GM12874 (cell line): ENCODE measurements around the gene STRA8.
A peak's percentile ranks its signal among the peaks of the same experiment; 100 is the strongest.

Experiments
- TF ChIP-seq, protein P1 (sequence below): IDR thresholded peaks from 2 replicates; pipeline ENCODE4 v1.5.1; 2011; ENCODE audit warnings: low read depth, mild to moderate bottlenecking, control low read depth, low read length, moderate library complexity; ENCODE audit not compliant: insufficient read depth

STRA8 gene

DNA sequence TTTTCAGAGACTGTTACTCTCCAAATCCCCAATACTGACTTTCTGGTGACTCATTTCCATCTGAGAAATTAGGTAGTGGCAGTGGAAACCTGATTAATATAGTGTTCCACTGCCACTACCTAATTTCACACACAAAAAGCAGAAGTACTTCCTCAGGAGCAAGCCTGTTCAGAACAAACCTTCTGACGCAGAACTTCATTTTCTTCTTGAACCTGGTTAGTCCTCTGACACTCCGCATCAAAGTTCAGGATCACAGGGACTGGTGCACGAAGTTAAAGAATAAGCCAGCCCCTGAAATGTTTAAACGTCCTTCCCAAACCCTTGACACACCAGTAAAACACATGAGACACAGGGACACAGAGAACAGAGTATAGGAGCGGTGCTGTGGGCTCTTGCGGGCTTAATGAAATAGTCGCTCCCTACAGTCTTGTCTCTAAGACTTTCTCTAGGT is 26.7 kb upstream of the STRA8 start:
- TF ChIP-seq, protein P1, sequence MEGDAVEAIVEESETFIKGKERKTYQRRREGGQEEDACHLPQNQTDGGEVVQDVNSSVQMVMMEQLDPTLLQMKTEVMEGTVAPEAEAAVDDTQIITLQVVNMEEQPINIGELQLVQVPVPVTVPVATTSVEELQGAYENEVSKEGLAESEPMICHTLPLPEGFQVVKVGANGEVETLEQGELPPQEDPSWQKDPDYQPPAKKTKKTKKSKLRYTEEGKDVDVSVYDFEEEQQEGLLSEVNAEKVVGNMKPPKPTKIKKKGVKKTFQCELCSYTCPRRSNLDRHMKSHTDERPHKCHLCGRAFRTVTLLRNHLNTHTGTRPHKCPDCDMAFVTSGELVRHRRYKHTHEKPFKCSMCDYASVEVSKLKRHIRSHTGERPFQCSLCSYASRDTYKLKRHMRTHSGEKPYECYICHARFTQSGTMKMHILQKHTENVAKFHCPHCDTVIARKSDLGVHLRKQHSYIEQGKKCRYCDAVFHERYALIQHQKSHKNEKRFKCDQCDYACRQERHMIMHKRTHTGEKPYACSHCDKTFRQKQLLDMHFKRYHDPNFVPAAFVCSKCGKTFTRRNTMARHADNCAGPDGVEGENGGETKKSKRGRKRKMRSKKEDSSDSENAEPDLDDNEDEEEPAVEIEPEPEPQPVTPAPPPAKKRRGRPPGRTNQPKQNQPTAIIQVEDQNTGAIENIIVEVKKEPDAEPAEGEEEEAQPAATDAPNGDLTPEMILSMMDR: no peak

DNA sequence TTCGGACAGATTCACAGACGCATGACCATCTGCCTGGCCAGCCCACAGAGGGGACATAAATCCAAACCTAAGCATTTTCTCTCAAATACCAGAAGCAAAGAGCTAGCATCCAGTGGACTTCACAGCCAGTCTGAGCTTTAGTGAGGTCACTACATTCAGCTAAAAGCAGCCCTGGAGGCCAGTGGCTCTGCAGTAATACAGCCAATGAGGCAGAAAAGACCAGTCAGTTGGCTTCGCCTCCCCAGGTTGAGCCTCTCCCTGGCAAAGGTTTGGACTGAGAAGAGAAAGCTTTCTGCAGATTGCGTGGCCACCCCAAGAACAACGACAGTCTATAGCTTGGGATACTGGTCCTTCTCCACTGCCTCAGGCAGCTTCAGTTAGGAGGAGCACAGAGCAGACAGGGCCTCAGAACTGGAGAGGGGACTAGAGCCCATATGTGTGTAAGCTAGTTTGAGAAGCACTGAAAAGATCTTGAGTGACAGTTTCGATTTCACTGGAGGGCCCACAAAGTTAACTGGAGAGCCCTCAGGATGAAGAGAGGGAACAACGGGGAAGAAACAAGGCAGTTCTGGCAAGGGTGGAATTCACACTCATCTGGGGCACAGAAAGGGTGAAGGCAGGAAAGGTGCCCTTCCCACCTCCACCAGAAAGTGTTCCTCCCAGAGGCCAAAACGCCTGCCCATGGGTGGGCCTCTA is 26.1 kb upstream of the STRA8 start:
- TF ChIP-seq, protein P1: no peak

DNA sequence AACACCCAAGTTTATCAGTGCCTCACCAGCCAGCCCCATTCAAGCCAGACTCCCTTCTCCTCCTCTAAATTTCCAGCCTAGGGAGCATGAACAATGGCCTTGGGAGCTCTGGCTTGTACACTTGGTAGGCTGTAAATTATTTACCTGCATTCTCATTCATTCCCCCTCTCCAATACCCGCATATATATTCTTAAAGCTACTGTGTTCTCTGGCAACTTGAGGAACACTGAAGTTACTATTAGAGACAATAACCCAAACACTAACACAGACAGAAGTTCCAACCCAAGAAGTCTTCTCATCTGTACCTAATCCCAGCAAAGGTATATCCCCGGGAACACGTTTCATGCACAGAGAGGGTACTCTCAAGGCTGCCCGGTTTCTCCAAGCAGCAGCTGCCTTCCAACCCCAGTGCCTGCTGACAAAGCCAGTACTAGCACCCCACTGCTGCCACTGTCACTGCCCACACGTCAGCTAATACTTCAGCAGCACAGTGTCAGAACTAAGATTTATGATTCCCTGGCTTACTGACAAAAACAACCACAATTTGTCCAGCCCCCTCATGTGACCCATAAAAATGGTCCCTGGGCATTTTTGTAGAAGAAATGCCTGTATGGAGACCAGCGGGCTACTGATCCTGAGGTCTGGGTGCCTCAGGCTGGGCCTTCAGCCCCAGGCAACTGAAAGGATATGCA is 25.4 kb upstream of the STRA8 start:
- TF ChIP-seq, protein P1: no peak

DNA sequence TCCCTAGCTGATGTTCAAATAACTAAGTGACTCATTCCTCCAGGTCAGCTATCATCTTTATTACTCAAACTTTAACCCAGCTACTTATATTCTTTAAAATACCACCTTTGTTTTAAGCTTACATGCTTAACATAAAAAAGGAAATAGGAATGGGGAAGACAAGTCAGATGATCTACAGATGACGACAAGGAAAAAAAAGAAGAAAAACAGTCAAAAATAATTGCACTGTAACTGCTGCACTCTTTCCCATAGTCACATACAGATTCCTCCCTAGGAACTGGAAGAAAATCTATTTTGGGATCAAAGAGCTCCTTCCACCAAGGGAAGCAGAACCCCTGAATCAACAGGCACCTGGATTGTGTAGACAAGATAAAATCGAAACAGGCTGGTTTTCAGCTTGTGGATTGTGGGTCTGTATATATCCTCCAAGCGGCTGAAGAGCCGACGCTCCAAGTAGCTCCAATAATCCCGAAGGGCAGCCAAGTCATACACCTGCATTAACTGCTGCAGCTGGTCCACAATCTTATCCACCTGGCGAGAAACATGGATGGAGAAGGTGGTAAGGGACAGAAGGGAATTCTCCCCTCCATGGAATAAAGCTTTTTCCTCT is 24.3 kb upstream of the STRA8 start:
- TF ChIP-seq, protein P1: no peak

DNA sequence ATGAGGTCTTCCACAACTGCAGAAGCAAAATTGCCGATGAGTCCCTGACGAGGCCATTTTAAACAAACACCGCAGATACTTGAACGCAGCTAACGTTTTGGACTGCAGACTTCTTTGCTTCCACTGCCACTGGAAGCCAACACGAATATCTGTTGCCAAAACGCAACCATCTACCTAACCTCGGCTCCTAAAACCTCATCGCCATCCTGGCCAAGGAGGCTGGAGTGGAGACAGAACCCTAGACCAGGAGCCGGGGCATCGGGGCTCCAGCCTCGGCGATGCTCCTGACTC is 22.8 kb upstream of the STRA8 start:
- TF ChIP-seq, protein P1: no peak

DNA sequence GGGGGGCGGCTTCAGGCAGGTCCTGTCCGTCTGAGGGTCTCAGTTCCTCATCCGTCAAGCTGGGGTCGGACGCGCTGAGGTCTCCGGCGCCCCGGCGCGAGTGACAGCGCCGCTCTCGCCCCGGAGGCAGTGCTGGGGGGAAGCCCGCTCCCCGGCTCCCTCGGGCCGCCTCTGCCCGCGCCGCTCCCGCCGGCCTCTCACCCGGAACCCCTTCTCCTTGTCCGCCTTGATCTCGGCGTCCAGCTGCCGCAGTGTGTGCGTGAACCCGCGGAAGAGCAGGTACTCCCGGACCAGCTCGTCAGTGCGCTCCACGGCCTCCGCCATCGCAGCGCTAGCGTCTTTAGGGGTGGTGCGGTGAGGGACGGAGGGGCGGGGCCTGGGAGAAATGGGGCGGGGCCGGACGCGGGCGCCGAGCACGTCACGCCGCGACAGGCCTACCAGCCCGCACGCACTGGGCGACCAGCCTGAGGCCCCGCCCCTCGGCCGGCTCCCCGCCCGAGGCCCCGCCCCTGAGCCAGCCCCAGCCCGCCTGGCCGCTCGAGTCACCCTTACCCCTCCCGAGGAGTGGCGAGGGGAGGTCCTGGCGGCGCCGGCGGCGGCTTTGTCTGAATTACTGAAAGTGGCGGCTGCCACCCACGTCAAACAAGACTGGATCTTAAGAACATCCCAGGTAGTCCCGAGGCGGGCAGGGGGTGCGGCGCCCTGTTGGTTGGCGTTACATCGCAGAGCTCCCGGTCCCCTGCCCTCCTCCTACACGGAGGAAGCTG is 22.3 kb upstream of the STRA8 start, which contains the start of gene WDR91:
Gene WDR91, minus strand, starts transcription at position 348 of the 767 bp plus-strand sequence. Its CDS starts 24 bp downstream, at position 324.
- TF ChIP-seq, protein P1: 0 out of 2 replicates have a peak, but pooled peaks have one; percentile 6

DNA sequence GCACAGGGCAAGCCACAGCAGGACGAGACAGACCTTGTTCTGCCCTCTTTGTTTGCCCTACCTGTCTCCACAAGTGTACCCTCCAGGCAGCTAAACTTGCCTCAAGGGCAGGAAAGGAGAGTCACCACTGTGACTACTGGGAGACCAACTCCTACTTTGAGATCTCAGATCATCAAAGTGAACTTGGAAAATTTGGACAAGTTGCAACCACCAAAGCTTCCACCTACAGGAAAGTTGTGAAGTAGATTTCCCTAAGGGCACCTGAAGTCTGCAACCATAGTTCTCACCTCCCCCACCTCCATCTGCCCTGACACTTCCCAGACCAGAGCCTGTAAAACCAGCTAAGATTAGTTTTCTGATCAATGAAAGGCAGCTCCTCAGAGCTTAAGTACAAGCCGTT is 19.8 kb upstream of the STRA8 start:
- TF ChIP-seq, protein P1: no peak
